ENCODE data around the gene ESRRB.

ESRRB gene

DNA sequence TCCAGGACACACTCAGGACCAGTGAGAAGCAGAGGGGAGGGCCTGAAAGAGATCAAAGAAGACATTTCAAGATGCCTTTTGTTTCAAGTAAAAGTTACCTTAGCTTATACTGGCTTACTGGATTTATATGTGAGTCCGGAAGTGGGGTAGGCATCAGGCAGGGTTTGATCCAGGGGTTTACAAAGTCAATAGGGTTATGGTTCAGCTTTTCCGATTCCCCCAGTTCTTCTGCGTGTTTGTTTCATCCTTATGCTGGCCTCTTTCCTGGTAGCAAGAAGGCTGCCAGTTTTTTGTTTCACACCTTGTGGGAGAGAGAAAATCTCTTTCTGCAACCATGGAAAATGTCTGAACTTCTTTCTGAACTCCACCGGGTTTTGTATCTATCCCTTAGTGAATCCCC is 126.3 kb downstream of the ESRRB start:
- no peaks in the 10 kb centered on the region for H3K4me1 ChIP-seq (ENCODE audit: insufficient read depth, low read length, poor library complexity, severe bottlenecking)
- H3F3A ChIP-seq (ENCODE audit: low read depth): no peaks in the 10 kb centered on the region
- H3K4me3 ChIP-seq (ENCODE audit: low read length, poor library complexity, severe bottlenecking): no peak overlapping the region
- no peaks in the 10 kb centered on the region for H3K9me2 ChIP-seq (replicated peaks; ENCODE audit: low read depth, low read length)
- H3K79me2 ChIP-seq (ENCODE audit: insufficient read depth, low read length): no peaks in the 10 kb centered on the region
- H4K20me1 ChIP-seq (ENCODE audit: insufficient read depth, low read length, poor library complexity, severe bottlenecking): no peaks in the 10 kb centered on the region
- H3K27me3 ChIP-seq (ENCODE audit: insufficient read depth, low read length, poor library complexity, severe bottlenecking): no peaks in the 10 kb centered on the region
- H3K36me3 ChIP-seq (ENCODE audit: insufficient read depth, low read length): no peaks in the 10 kb centered on the region
- no peak overlapping the region for H3K4me2 ChIP-seq (ENCODE audit: low read depth, low read length, poor library complexity, severe bottlenecking)
- TF ChIP-seq EZH2phosphoT487 (IDR thresholded peaks at IDR 0.05; ENCODE audit: borderline replicate concordance): no peak
- TF ChIP-seq, protein P1, sequence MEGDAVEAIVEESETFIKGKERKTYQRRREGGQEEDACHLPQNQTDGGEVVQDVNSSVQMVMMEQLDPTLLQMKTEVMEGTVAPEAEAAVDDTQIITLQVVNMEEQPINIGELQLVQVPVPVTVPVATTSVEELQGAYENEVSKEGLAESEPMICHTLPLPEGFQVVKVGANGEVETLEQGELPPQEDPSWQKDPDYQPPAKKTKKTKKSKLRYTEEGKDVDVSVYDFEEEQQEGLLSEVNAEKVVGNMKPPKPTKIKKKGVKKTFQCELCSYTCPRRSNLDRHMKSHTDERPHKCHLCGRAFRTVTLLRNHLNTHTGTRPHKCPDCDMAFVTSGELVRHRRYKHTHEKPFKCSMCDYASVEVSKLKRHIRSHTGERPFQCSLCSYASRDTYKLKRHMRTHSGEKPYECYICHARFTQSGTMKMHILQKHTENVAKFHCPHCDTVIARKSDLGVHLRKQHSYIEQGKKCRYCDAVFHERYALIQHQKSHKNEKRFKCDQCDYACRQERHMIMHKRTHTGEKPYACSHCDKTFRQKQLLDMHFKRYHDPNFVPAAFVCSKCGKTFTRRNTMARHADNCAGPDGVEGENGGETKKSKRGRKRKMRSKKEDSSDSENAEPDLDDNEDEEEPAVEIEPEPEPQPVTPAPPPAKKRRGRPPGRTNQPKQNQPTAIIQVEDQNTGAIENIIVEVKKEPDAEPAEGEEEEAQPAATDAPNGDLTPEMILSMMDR (conservative IDR thresholded peaks at IDR 0.05; ENCODE audit: low read length): no peak
- no peaks in the 10 kb centered on the region for H3K9me3 ChIP-seq (ENCODE audit: insufficient read depth, low read depth, low read length)
- no peak overlapping the region for H2AFZ ChIP-seq (ENCODE audit: low read length)
- no peak overlapping the region for H3K9ac ChIP-seq (ENCODE audit: low read depth, low read length, poor library complexity, severe bottlenecking)

DNA sequence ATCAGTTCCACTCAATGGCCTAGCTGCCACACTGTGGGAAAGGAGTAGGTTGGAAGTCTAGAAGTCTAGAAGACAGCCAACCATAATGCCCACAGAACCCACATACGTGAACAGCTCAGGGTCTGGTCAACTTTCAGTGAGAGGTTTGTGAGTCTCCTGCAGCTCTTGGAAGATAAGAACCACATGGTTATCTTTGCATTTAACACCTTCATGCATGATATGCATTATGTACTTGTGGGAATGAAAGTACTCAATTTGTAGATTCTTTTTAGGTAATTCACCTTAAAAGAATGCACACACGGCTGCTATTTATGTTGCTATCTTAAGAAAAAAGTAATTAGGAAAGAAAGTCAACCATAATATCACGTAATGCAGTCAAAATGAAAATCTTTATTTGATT is 126.7 kb downstream of the ESRRB start:
- Histone ChIP-seq H3K4me1 (ENCODE audit: insufficient read depth, low read length, poor library complexity, severe bottlenecking) (no peaks in the 10 kb centered on the region), H3K4me2 (ENCODE audit: low read depth, low read length, poor library complexity, severe bottlenecking) (no peak overlapping the region), H4K20me1 (ENCODE audit: insufficient read depth, low read length, poor library complexity, severe bottlenecking) (no peaks in the 10 kb centered on the region), H3K9ac (ENCODE audit: low read depth, low read length, poor library complexity, severe bottlenecking) (no peak overlapping the region), H2AFZ (ENCODE audit: low read length) (no peak overlapping the region), H3K9me2 (replicated peaks; ENCODE audit: low read depth, low read length) (no peaks in the 10 kb centered on the region), H3K79me2 (ENCODE audit: insufficient read depth, low read length) (no peaks in the 10 kb centered on the region), H3K27me3 (ENCODE audit: insufficient read depth, low read length, poor library complexity, severe bottlenecking) (no peaks in the 10 kb centered on the region), H3K9me3 (ENCODE audit: insufficient read depth, low read depth, low read length) (no peaks in the 10 kb centered on the region), H3K4me3 (ENCODE audit: low read length, poor library complexity, severe bottlenecking) (no peak overlapping the region), H3F3A (ENCODE audit: low read depth) (no peaks in the 10 kb centered on the region), H3K36me3 (ENCODE audit: insufficient read depth, low read length) (no peaks in the 10 kb centered on the region)
- TF ChIP-seq, protein P1 (conservative IDR thresholded peaks at IDR 0.05; ENCODE audit: low read length): no peak
- no peak for TF ChIP-seq EZH2phosphoT487 (IDR thresholded peaks at IDR 0.05; ENCODE audit: borderline replicate concordance)

DNA sequence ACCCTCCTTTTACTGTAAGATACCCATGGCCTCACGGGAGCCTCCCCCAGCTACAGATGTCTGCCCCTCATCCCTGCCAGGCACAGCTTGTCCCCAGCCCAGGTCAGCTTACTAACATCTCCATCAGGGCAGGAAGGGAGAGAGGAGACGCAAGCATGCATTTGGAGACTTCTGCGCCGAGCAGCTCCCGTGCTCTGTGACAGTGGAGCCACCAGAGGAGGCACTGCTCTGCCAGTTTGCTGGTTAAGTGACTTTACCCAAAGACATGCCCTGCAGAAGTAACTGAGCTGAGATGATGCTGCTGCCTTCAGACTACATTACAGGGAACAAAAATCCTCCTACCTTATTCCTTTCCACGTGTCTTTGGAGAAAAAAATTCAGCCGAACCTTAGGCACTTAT is 133.4 kb downstream of the ESRRB start:
- Histone ChIP-seq H3K79me2 (ENCODE audit: insufficient read depth, low read length) (no peaks in the 10 kb centered on the region), H3K36me3 (ENCODE audit: insufficient read depth, low read length) (no peaks in the 10 kb centered on the region), H3K4me1 (ENCODE audit: insufficient read depth, low read length, poor library complexity, severe bottlenecking) (no peaks in the 10 kb centered on the region), H4K20me1 (ENCODE audit: insufficient read depth, low read length, poor library complexity, severe bottlenecking) (no peaks in the 10 kb centered on the region), H3K9me3 (ENCODE audit: insufficient read depth, low read depth, low read length) (no peaks in the 10 kb centered on the region), H3K9me2 (replicated peaks; ENCODE audit: low read depth, low read length) (no peaks in the 10 kb centered on the region), H3K4me2 (ENCODE audit: low read depth, low read length, poor library complexity, severe bottlenecking) (no peak overlapping the region), H3K9ac (ENCODE audit: low read depth, low read length, poor library complexity, severe bottlenecking) (no peak overlapping the region), H2AFZ (ENCODE audit: low read length) (no peak overlapping the region), H3K4me3 (ENCODE audit: low read length, poor library complexity, severe bottlenecking) (no peak overlapping the region), H3F3A (ENCODE audit: low read depth) (no peaks in the 10 kb centered on the region), H3K27me3 (ENCODE audit: insufficient read depth, low read length, poor library complexity, severe bottlenecking) (no peaks in the 10 kb centered on the region)
- TF ChIP-seq EZH2phosphoT487 (IDR thresholded peaks at IDR 0.05; ENCODE audit: borderline replicate concordance): no peak
- TF ChIP-seq, protein P1 (conservative IDR thresholded peaks at IDR 0.05; ENCODE audit: low read length): no peak
